ENCODE measurements around the gene TMEM135. TPM values are rescaled to one million over a fixed set of nuclear protein-coding genes. Genes with fewer than 3 reads are reported as not detected.

TMEM135 gene
- total RNA-seq, 1 experiment from 2014 or later, result 70.3 TPM

- no peak overlapping the region for H3K4me3 ChIP-seq (ENCODE audit: low read depth, low read length, poor library complexity, severe bottlenecking)
- H3K4me1 ChIP-seq (ENCODE audit: insufficient read depth, low read length, poor library complexity, severe bottlenecking), result no peaks in the 10 kb centered on the region
- H3K9me3 ChIP-seq (ENCODE audit: low read depth, low read length, poor library complexity, severe bottlenecking), result no peaks in the 10 kb centered on the region
- no peaks in the 10 kb centered on the region for H3K36me3 ChIP-seq (ENCODE audit: insufficient read depth, low read length, poor library complexity, severe bottlenecking)
- no peak for TF ChIP-seq EZH2 (IDR thresholded peaks at IDR 0.05; ENCODE audit: borderline replicate concordance, low read depth, low read length, poor library complexity, severe bottlenecking)
- TF ChIP-seq CTCF (conservative IDR thresholded peaks at IDR 0.05; ENCODE audit: low read depth, low read length), result no peak
- H3K27me3 ChIP-seq (replicated peaks; ENCODE audit: insufficient read depth, low read depth, low read length, poor library complexity), result no peaks in the 10 kb centered on the region
- no peak overlapping the region for H3K27ac ChIP-seq (ENCODE audit: low read depth, low read length, poor library complexity, severe bottlenecking)
- BruUV-seq (replicated peaks), result no TSS peak
- POLR2A ChIA-PET (ENCODE audit: low non-redundant PET), result no interaction called here
- no peak for DNase-seq (ENCODE audit: low spot score)
- CTCF ChIA-PET, result interaction anchor here (1.2 kb wide), 1 partner anchor 67 kb away, joined by 4 read pairs; no protein-coding TSS in a partner anchor
- intact Hi-C loops (cut with micrococcal nuclease; ENCODE audit: unreplicated experiment), result loop anchor here (2.0 to 10.0 kb wide), 3 partner anchors 67 to 1188 kb away; no protein-coding TSS in a partner anchor
Observed at GRCh38 chr11:87353771-87354345, 316.1 kb downstream of the TMEM135 start.

- no peak overlapping the region for H3K27ac ChIP-seq (ENCODE audit: low read depth, low read length, poor library complexity, severe bottlenecking)
- H3K27me3 ChIP-seq (replicated peaks; ENCODE audit: insufficient read depth, low read depth, low read length, poor library complexity), result no peaks in the 10 kb centered on the region
- H3K4me1 ChIP-seq (ENCODE audit: insufficient read depth, low read length, poor library complexity, severe bottlenecking), result no peaks in the 10 kb centered on the region
- TF ChIP-seq EZH2 (IDR thresholded peaks at IDR 0.05; ENCODE audit: borderline replicate concordance, low read depth, low read length, poor library complexity, severe bottlenecking) (no peak), CTCF (conservative IDR thresholded peaks at IDR 0.05; ENCODE audit: low read depth, low read length) (no peak)
- POLR2A ChIA-PET (ENCODE audit: low non-redundant PET), result no interaction called here
- no peaks in the 10 kb centered on the region for H3K9me3 ChIP-seq (ENCODE audit: low read depth, low read length, poor library complexity, severe bottlenecking)
- H3K4me3 ChIP-seq (ENCODE audit: low read depth, low read length, poor library complexity, severe bottlenecking), result no peak overlapping the region
- intact Hi-C loops (cut with micrococcal nuclease; ENCODE audit: unreplicated experiment), result loop anchor here (10.0 kb wide), 1 partner anchor 369 kb away; no protein-coding TSS in a partner anchor
- H3K36me3 ChIP-seq (ENCODE audit: insufficient read depth, low read length, poor library complexity, severe bottlenecking), result no peaks in the 10 kb centered on the region
- CTCF ChIA-PET, result interaction anchor here (0.5 kb wide), 1 partner anchor 340 kb away, joined by 3 read pairs; no protein-coding TSS in a partner anchor
- no TSS peak for BruUV-seq (replicated peaks)
- no peak for DNase-seq (ENCODE audit: low spot score)
Observed at GRCh38 chr11:87355596-87355995, 317.9 kb downstream of the TMEM135 start.

- no peaks in the 10 kb centered on the region for H3K4me1 ChIP-seq (ENCODE audit: insufficient read depth, low read length, poor library complexity, severe bottlenecking)
- no peaks in the 10 kb centered on the region for H3K9me3 ChIP-seq (ENCODE audit: low read depth, low read length, poor library complexity, severe bottlenecking)
- no peaks in the 10 kb centered on the region for H3K36me3 ChIP-seq (ENCODE audit: insufficient read depth, low read length, poor library complexity, severe bottlenecking)
- TF ChIP-seq EZH2 (IDR thresholded peaks at IDR 0.05; ENCODE audit: borderline replicate concordance, low read depth, low read length, poor library complexity, severe bottlenecking) (no peak), CTCF (conservative IDR thresholded peaks at IDR 0.05; ENCODE audit: low read depth, low read length) (no peak)
- no peak overlapping the region for H3K4me3 ChIP-seq (ENCODE audit: low read depth, low read length, poor library complexity, severe bottlenecking)
- CTCF ChIA-PET, result interaction anchor here (1.2 kb wide), 1 partner anchor 65 kb away, joined by 3 read pairs; no protein-coding TSS in a partner anchor
- intact Hi-C loops (cut with micrococcal nuclease; ENCODE audit: unreplicated experiment), result loop anchor here (10.0 kb wide), 1 partner anchor 368 kb away; no protein-coding TSS in a partner anchor
- DNase-seq (ENCODE audit: low spot score), result no peak
- POLR2A ChIA-PET (ENCODE audit: low non-redundant PET), result no interaction called here
- no TSS peak for BruUV-seq (replicated peaks)
- H3K27ac ChIP-seq (ENCODE audit: low read depth, low read length, poor library complexity, severe bottlenecking), result no peak overlapping the region
- no peaks in the 10 kb centered on the region for H3K27me3 ChIP-seq (replicated peaks; ENCODE audit: insufficient read depth, low read depth, low read length, poor library complexity)
Observed at GRCh38 chr11:87356428-87356827, 318.7 kb downstream of the TMEM135 start.
